Breast epithelium (tissue), 3 donors: ENCODE results near the gene PCDHGA7.

Experiments used
- POLR2A ChIP-seq: fragments of 450-650 bp; IDR thresholded peaks from one replicate; pipeline ENCODE4 v1.6.1; 2016; ENCODE audit warnings: antibody characterized with exemption, mild to moderate bottlenecking, moderate library complexity
- POLR2AphosphoS5 ChIP-seq, 3 donors: sonication (generic); formaldehyde crosslinking; IDR thresholded peaks; one replicate each; pipeline ENCODE4 v1.6.1; 2017; ENCODE audit warnings: antibody characterized with exemption in 3 of 3
- TF ChIP-seq, protein P1 (sequence below), 3 donors: fragments of 450-650 bp; IDR thresholded peaks; one replicate each; pipeline ENCODE4 v1.5.1; 2016 to 2017; ENCODE audit warnings: antibody characterized with exemption in 3 of 3, mild to moderate bottlenecking in 3 of 3, moderate library complexity in 3 of 3

DNA sequence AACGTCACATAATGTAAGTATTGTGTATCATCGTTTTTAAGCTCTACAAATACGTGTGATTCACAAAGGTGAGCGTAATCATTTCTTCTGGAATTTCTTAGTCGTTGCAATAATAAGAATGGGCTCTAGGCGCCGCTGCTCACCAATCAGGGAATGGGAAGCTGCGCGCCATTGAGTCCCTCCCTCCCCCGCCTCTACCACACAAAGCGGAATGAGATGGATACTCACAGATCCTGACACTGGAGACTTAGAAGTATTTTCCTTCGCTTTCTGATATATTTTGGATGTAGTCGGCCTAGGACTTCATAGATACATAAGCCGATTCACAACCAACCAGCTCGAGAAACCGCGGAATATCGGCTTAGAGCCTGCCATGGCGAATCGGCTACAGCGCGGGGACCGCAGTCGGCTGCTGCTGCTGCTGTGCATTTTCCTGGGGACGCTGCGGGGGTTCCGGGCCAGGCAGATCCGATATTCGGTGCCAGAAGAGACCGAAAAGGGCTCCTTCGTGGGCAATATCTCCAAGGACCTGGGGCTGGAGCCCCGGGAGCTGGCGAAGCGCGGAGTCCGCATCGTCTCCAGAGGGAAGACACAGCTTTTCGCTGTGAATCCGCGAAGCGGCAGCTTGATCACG lies 38.4 kb downstream of the PCDHGA7 start, which contains the start of gene PCDHGA11:
- TF ChIP-seq POLR2A, result no peak
- TF ChIP-seq, protein P1, sequence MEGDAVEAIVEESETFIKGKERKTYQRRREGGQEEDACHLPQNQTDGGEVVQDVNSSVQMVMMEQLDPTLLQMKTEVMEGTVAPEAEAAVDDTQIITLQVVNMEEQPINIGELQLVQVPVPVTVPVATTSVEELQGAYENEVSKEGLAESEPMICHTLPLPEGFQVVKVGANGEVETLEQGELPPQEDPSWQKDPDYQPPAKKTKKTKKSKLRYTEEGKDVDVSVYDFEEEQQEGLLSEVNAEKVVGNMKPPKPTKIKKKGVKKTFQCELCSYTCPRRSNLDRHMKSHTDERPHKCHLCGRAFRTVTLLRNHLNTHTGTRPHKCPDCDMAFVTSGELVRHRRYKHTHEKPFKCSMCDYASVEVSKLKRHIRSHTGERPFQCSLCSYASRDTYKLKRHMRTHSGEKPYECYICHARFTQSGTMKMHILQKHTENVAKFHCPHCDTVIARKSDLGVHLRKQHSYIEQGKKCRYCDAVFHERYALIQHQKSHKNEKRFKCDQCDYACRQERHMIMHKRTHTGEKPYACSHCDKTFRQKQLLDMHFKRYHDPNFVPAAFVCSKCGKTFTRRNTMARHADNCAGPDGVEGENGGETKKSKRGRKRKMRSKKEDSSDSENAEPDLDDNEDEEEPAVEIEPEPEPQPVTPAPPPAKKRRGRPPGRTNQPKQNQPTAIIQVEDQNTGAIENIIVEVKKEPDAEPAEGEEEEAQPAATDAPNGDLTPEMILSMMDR (IDR thresholded peaks at IDR 0.05), result no peak
- no peak for TF ChIP-seq POLR2AphosphoS5 (IDR thresholded peaks at IDR 0.05)
